IMR-90 (cell line): Measurements from ENCODE around the gene HSF2BP. TPM values are rescaled to one million over a fixed set of nuclear protein-coding genes. Genes with fewer than 3 reads are reported as not detected.

ENCODE experiments used
- ATAC-seq: fragments of 200-7000 bp; cut with Tn5 transposase; 2 replicates; pipeline ENCODE4 v1.9.1; 2020; ENCODE audit warnings: low read depth, mild to moderate bottlenecking, moderate library complexity
- BruUV-seq: library from RNA; stranded (reverse); fragments of 400-500 nt; replicated peaks from 2 replicates; lab custom pipeline; 2021; lab: Mats Ljungman, UMichigan
- CTCF ChIA-PET: fragments of 300-600 bp; formaldehyde crosslinking; extraction: SDS; loops from one replicate; lab custom pipeline; 2021; ENCODE audit warnings: antibody characterized with exemption; lab: Yijun Ruan, JAX
- POLR2A ChIA-PET: fragments of 300-600 bp; sonication (Branson Sonifier 250); formaldehyde crosslinking; loops from one replicate; lab custom pipeline; 2022; ENCODE audit warnings: antibody characterized with exemption; ENCODE audit not compliant: unreplicated experiment; lab: Charles Lee
- DNase-seq: peaks from one replicate; pipeline ENCODE4 v3.0.0; 2013
- H2AFZ ChIP-seq: replicated peaks from 2 replicates; pipeline ENCODE3; 2013; ENCODE audit warnings: low read length, mild to moderate bottlenecking; ENCODE audit not compliant: poor library complexity
- H2AK5ac ChIP-seq: 2 replicates; pipeline ENCODE4 v1.6.1; 2013; ENCODE audit warnings: low read depth, low read length, inconsistent platforms
- H2AK9ac ChIP-seq: replicated peaks from 2 replicates; pipeline ENCODE3; 2013; ENCODE audit warnings: mild to moderate bottlenecking, low read depth, low read length, moderate library complexity; ENCODE audit not compliant: poor library complexity
- H2BK120ac ChIP-seq: 2 replicates; pipeline ENCODE4 v1.6.1; 2013; ENCODE audit warnings: low read depth, low read length, inconsistent platforms
- H2BK15ac ChIP-seq: 3 replicates; pipeline ENCODE4 v1.6.1; 2013; ENCODE audit warnings: low read depth, low read length, inconsistent platforms
- H2BK20ac ChIP-seq: 2 replicates; pipeline ENCODE4 v1.6.1; 2013; ENCODE audit warnings: low read depth, mild to moderate bottlenecking, inconsistent platforms, low read length, moderate library complexity
- H2BK5ac ChIP-seq: 2 replicates; pipeline ENCODE4 v1.6.1; 2013; ENCODE audit warnings: mild to moderate bottlenecking, low read depth, low read length, inconsistent platforms; ENCODE audit not compliant: poor library complexity, severe bottlenecking
- H3K14ac ChIP-seq: replicated peaks from 2 replicates; pipeline ENCODE4 v1.6.1; 2013; ENCODE audit warnings: low read depth, low read length, inconsistent platforms
- H3K18ac ChIP-seq: 2 replicates; pipeline ENCODE4 v1.6.1; 2013; ENCODE audit warnings: low read depth, low read length, control low read depth
- H3K23ac ChIP-seq: 2 replicates; pipeline ENCODE4 v1.6.1; 2013; ENCODE audit warnings: low read depth, low read length, inconsistent platforms
- H3K27ac ChIP-seq: 2 replicates; pipeline ENCODE4 v1.5.1; 2013; ENCODE audit warnings: mild to moderate bottlenecking, control low read depth, low read length; ENCODE audit not compliant: insufficient read depth
- H3K27me3 ChIP-seq: 2 replicates; pipeline ENCODE4 v1.6.1; 2013; ENCODE audit warnings: low read length; ENCODE audit not compliant: control insufficient read depth, insufficient read depth
- H3K36me3 ChIP-seq: 2 replicates; pipeline ENCODE4 v1.6.1; 2013; ENCODE audit warnings: low read length, mixed read lengths; ENCODE audit not compliant: control insufficient read depth, insufficient read depth
- H3K4ac ChIP-seq: 2 replicates; pipeline ENCODE4 v1.6.1; 2013; ENCODE audit warnings: low read depth, low read length, inconsistent platforms
- H3K4me1 ChIP-seq: 2 replicates; pipeline ENCODE4 v1.6.1; 2013; ENCODE audit warnings: low read length, mixed read lengths; ENCODE audit not compliant: control insufficient read depth, insufficient read depth
- H3K4me2 ChIP-seq: 2 replicates; pipeline ENCODE4 v1.6.1; 2013; ENCODE audit warnings: low read depth, mild to moderate bottlenecking, control low read depth, low read length, moderate library complexity
- H3K4me3 ChIP-seq: 2 replicates; pipeline ENCODE4 v1.5.1; 2013; ENCODE audit warnings: low read depth, mild to moderate bottlenecking, control low read depth, low read length, moderate library complexity; ENCODE audit not compliant: insufficient read depth
- H3K56ac ChIP-seq: 2 replicates; pipeline ENCODE4 v1.6.1; 2013; ENCODE audit warnings: low read length, inconsistent platforms; ENCODE audit not compliant: insufficient read depth; ENCODE audit errors: extremely low read depth
- H3K79me1 ChIP-seq, 2 experiments: 2 replicates each; pipeline ENCODE4 v1.6.1; 2013; ENCODE audit warnings: low read length in 2 of 2, inconsistent platforms in 1 of 2, low read depth in 1 of 2
- H3K9ac ChIP-seq: 2 replicates; pipeline ENCODE4 v1.6.1; 2013; ENCODE audit warnings: low read depth, low read length, control low read depth
- H3K9me1 ChIP-seq: 2 replicates; pipeline ENCODE4 v1.6.1; 2013; ENCODE audit warnings: low read length, inconsistent platforms; ENCODE audit not compliant: insufficient read depth
- H3K9me3 ChIP-seq: 2 replicates; pipeline ENCODE4 v1.6.1; 2013; ENCODE audit warnings: low read length; ENCODE audit not compliant: control insufficient read depth, insufficient read depth
- H4K20me1 ChIP-seq: 2 replicates; pipeline ENCODE4 v1.6.1; 2013; ENCODE audit warnings: low read length, inconsistent platforms; ENCODE audit not compliant: insufficient read depth
- H4K5ac ChIP-seq: 2 replicates; pipeline ENCODE4 v1.6.1; 2013; ENCODE audit warnings: mild to moderate bottlenecking, low read depth, low read length, control low read depth
- H4K8ac ChIP-seq, 2 experiments: 2 replicates each; pipeline ENCODE4 v1.6.1; 2013; ENCODE audit warnings: low read depth in 2 of 2, low read length in 2 of 2, control low read depth in 1 of 2, inconsistent platforms in 1 of 2
- H4K91ac ChIP-seq: 2 replicates; pipeline ENCODE4 v1.6.1; 2013; ENCODE audit warnings: low read depth, low read length, inconsistent platforms; ENCODE audit not compliant: insufficient read depth
- RAD21 ChIP-seq: IDR thresholded peaks from 2 replicates; pipeline ENCODE4 v1.6.1; 2012; ENCODE audit warnings: low read length, improper control_type of control experiment
- SMC3 ChIP-seq: fragments of 150-350 bp; IDR thresholded peaks from 2 replicates; pipeline ENCODE4 v1.6.1; 2016; ENCODE audit warnings: low read depth, mild to moderate bottlenecking, antibody characterized with exemption, low read length, moderate library complexity
- USF2 ChIP-seq: fragments of 150-350 bp; IDR thresholded peaks from 2 replicates; pipeline ENCODE4 v1.6.1; 2017; ENCODE audit warnings: mild to moderate bottlenecking, antibody characterized with exemption, low read length, low read depth
- WGBS, 2 experiments: methylation state at CpG; one replicate each; pipeline versions ENCODE4 v1.1.5 to v1.1.7; 2013; ENCODE audit warnings: missing lambda C conversion rate in 2 of 2; ENCODE audit not compliant: insufficient read length in 1 of 2; ENCODE audit errors: extremely low coverage in 2 of 2; 5-methylcytosine and 5-hydroxymethylcytosine counted together
- dilution Hi-C: fragments of 300-500 bp; cut with HindIII; formaldehyde crosslinking; loops from one replicate; pipeline ENCODE4 v1.14.3; 2018; ENCODE audit warnings: low sequenced_read_pairs; ENCODE audit not compliant: unreplicated experiment
- in situ Hi-C: fragments of 300-500 bp; cut with MboI; formaldehyde crosslinking; loops from 3 replicates; pipeline ENCODE4 v1.14.3; 2019; ENCODE audit warnings: low sequenced_read_pairs, inconsistent platforms, mixed read lengths
- intact Hi-C: fragments of 100-400 bp; cut with micrococcal nuclease; formaldehyde crosslinking; loops from 2 replicates; pipeline ENCODE4 v1.10.0; 2022
- polyA plus RNA-seq, 3 experiments: library from polyadenylated mRNA; depleted of rRNA; stranded (reverse); fragments of >200 nt; gene quantifications; 2 replicates each; pipeline ENCODE4 v1.2.3, GENCODE V29; 2012; ENCODE audit warnings: low replicate concordance in 1 of 3
- total RNA-seq: library from RNA; depleted of rRNA; stranded (reverse); fragments of >200 nt; gene quantifications from 2 replicates; pipeline ENCODE4 v1.2.3, GENCODE V29; 2012

Gene HSF2BP
- total and polyA plus RNA-seq, 2 of the 4 experiments (the other 2 are of a cell fraction), result 0.87 to 0.90 TPM

- Histone ChIP-seq H3K4me1 (peaks cover 2% of the 10 kb centered on the region; the same call in 1 of the 2 replicates), H4K91ac (no peak overlapping the region), H2AK9ac (no peak overlapping the region), H3K23ac (no peak overlapping the region), H3K18ac (no peak overlapping the region), H3K9me1 (no peaks in the 10 kb centered on the region), H3K9me3 (peaks cover 9% of the 10 kb centered on the region), H2BK20ac (no peak overlapping the region), H3K14ac (no peak overlapping the region), H3K4me3 (no peak overlapping the region), H3K4me2 (no peak overlapping the region), H3K36me3 (no peaks in the 10 kb centered on the region), H4K20me1 (no peaks in the 10 kb centered on the region), H2BK120ac (no peak overlapping the region), H4K8ac (no peak overlapping the region), H3K56ac (no peak overlapping the region), H3K27me3 (no peaks in the 10 kb centered on the region; the same call in 1 of the 2 replicates), H3K27ac (no peak overlapping the region), H2AFZ (no peak overlapping the region), H3K4ac (no peak overlapping the region), H2AK5ac (no peak overlapping the region), H3K79me1 (no peaks in the 10 kb centered on the region), H2BK5ac (no peak overlapping the region), H3K9ac (no peak overlapping the region), H2BK15ac (no peak overlapping the region), H4K5ac (no peak overlapping the region)
- WGBS, 2 experiments, result 70% methylated on average over 2 of the region's 4 CpGs; no CpG with 5 or more reads in 1 of the 2 experiments
- CTCF ChIA-PET, result no interaction called here
- no peak for TF ChIP-seq RAD21
- no peak for TF ChIP-seq USF2
- TF ChIP-seq SMC3, result no peak
- POLR2A ChIA-PET, result no interaction called here
- dilution Hi-C loops, result no loop called here
- BruUV-seq, result no TSS peak
- intact Hi-C loops, result no loop called here
- in situ Hi-C loops, result no loop called here
- no peak for ATAC-seq
- DNase-seq, result no peak
Measured at GRCh38 chr21:43619344-43619743, 39.9 kb downstream of the HSF2BP start.
